HepG2 (cell line): ENCODE data around the gene SLC13A3. TPM values are rescaled to one million over a fixed set of nuclear protein-coding genes. Genes with fewer than 3 reads are reported as not detected.

Experiments used
- ATAC-seq: fragments of 200-7000 bp; cut with Tn5 transposase; 3 replicates; pipeline ENCODE4 v1.9.1; 2020; ENCODE audit warnings: mild to moderate bottlenecking, moderate library complexity
- BruUV-seq: library from RNA; stranded (reverse); fragments of 400-500 nt; replicated peaks from 2 replicates; lab custom pipeline; 2021; lab: Mats Ljungman, UMichigan
- CTCF ChIA-PET: fragments of 300-600 bp; formaldehyde crosslinking; extraction: SDS; loops from one replicate; lab custom pipeline; 2021; ENCODE audit warnings: low total read pairs, inconsistent platforms, low intra/inter-chr PET ratio; lab: Yijun Ruan, JAX
- POLR2A ChIA-PET: fragments of 350-600 bp; sonication (Branson Sonifier 250); formaldehyde crosslinking; loops from one replicate; lab custom pipeline; 2020; ENCODE audit warnings: antibody characterized with exemption, inconsistent platforms; lab: Yijun Ruan, JAX
- DNase-seq: peaks from one replicate; pipeline ENCODE4 v3.0.0-alpha.2; 2015; ENCODE audit warnings: low spot score
- FAIRE-seq: peaks from 3 replicates; lab custom pipeline; 2011; peaks lifted over from hg19 to GRCh38; lab: Jason Lieb, UNC
- H2AFZ ChIP-seq: one replicate; pipeline ENCODE4 v1.6.1; 2011; ENCODE audit warnings: low read length, inconsistent platforms
- H3K27ac ChIP-seq: fragments of 300-600 bp; 3 replicates; pipeline ENCODE4 v1.8.0; 2011; ENCODE audit warnings: mixed run types, mild to moderate bottlenecking, mixed read lengths, low read length, inconsistent platforms; ENCODE audit not compliant: insufficient read depth; ENCODE audit errors: extremely low read length
- H3K27me3 ChIP-seq, 2 experiments: fragments of 200-600 bp in 1 of 2; 2 replicates in 1 of 2; 3 replicates in 1 of 2; pipeline versions ENCODE4 v1.6.0 to v1.8.0; 2011; ENCODE audit warnings: low read length in 2 of 2, mild to moderate bottlenecking in 2 of 2, moderate library complexity in 2 of 2, inconsistent platforms in 1 of 2; ENCODE audit not compliant: insufficient read depth in 2 of 2, control insufficient read depth in 1 of 2
- H3K36me3 ChIP-seq, 2 experiments: fragments of 200-600 bp in 1 of 2; replicated peaks in 1 of 2; 2 replicates in 1 of 2; 3 replicates in 1 of 2; pipeline versions ENCODE4 v1.5.1 to v1.8.0; 2011; ENCODE audit warnings: low read length in 2 of 2, inconsistent platforms in 1 of 2; ENCODE audit not compliant: insufficient read depth in 2 of 2, control insufficient read depth in 1 of 2
- H3K4me1 ChIP-seq: 2 replicates; pipeline ENCODE4 v1.5.1; 2012; ENCODE audit warnings: low read length, inconsistent platforms; ENCODE audit not compliant: insufficient read depth
- H3K4me2 ChIP-seq: 2 replicates; pipeline ENCODE4 v1.6.0; 2011; ENCODE audit warnings: low read depth, low read length, inconsistent platforms
- H3K4me3 ChIP-seq, 3 experiments: fragments of 200-600 bp in 1 of 3; sonication (generic), shearing (Covaris generic) in 1 of 3; replicated peaks in 1 of 3; 2 replicates each; pipeline ENCODE4 v1.5.1; 2011 to 2016; ENCODE audit warnings: low read length in 3 of 3, inconsistent platforms in 2 of 3, low read depth in 2 of 3, mild to moderate bottlenecking in 2 of 3, control low read depth in 1 of 3, mixed read lengths in 1 of 3; ENCODE audit not compliant: insufficient read depth in 1 of 3
- H3K79me2 ChIP-seq: one replicate; pipeline ENCODE4 v1.6.1; 2011; ENCODE audit warnings: low read length, inconsistent platforms; ENCODE audit not compliant: insufficient read depth
- H3K9ac ChIP-seq: 2 replicates; pipeline ENCODE4 v1.6.0; 2011; ENCODE audit warnings: mild to moderate bottlenecking, low read depth, low read length, inconsistent platforms; ENCODE audit not compliant: insufficient read depth
- H3K9me3 ChIP-seq: 2 replicates; pipeline ENCODE4 v1.5.1; 2012; ENCODE audit warnings: mild to moderate bottlenecking, low read length
- H4K20me1 ChIP-seq: 2 replicates; pipeline ENCODE4 v1.6.0; 2011; ENCODE audit warnings: inconsistent platforms, mild to moderate bottlenecking, low read length, moderate library complexity; ENCODE audit not compliant: insufficient read depth
- DR1 ChIP-seq: sonication (generic); formaldehyde crosslinking; IDR thresholded peaks from 2 replicates; pipeline ENCODE4 v1.8.0; 2021; ENCODE audit warnings: mild to moderate bottlenecking, missing genetic modification reagents, inconsistent platforms
- EEA1 ChIP-seq: sonication (generic); formaldehyde crosslinking; IDR thresholded peaks from 2 replicates; pipeline ENCODE4 v1.5.1; 2020; ENCODE audit warnings: mild to moderate bottlenecking, missing genetic modification reagents, borderline replicate concordance
- ELF1 ChIP-seq: sonication (generic); formaldehyde crosslinking; IDR thresholded peaks from 2 replicates; pipeline ENCODE4 v1.4.0; 2020; ENCODE audit warnings: missing genetic modification reagents
- ELF4 ChIP-seq: sonication (generic); formaldehyde crosslinking; IDR thresholded peaks from 2 replicates; pipeline ENCODE4 v1.5.0; 2020; ENCODE audit warnings: missing genetic modification reagents, mild to moderate bottlenecking, moderate library complexity, borderline replicate concordance
- FUBP1 ChIP-seq: sonication (generic); formaldehyde crosslinking; IDR thresholded peaks from 2 replicates; pipeline ENCODE4 v1.5.1; 2020; ENCODE audit warnings: missing genetic modification reagents, mild to moderate bottlenecking, borderline replicate concordance
- GMEB2 ChIP-seq: IDR thresholded peaks from 2 replicates; pipeline ENCODE4 v1.6.1; 2016; ENCODE audit warnings: missing biosample characterization, missing genetic modification reagents, low read depth
- LCORL ChIP-seq, 2 experiments: fragments of 450-650 bp in 1 of 2; sonication (generic) in 1 of 2; formaldehyde crosslinking in 1 of 2; IDR thresholded peaks; 2 replicates each; pipeline versions ENCODE4 v1.5.0 to v1.6.1; 2017 to 2020; ENCODE audit warnings: antibody characterized with exemption in 1 of 2, missing genetic modification reagents in 1 of 2
- PCBP1 ChIP-seq: fragments of 200-400 bp; formaldehyde crosslinking; IDR thresholded peaks from 2 replicates; pipeline ENCODE4 v1.6.1; 2017; ENCODE audit warnings: mild to moderate bottlenecking, low read depth, low read length, borderline replicate concordance
- RARA ChIP-seq: IDR thresholded peaks from 2 replicates; pipeline ENCODE4 v1.6.1; 2016; ENCODE audit warnings: missing genetic modification reagents, missing compliant biosample characterization
- REPIN1 ChIP-seq: sonication (generic); formaldehyde crosslinking; IDR thresholded peaks from 2 replicates; pipeline ENCODE4 v1.8.0; 2022; ENCODE audit warnings: missing genetic modification reagents, low read depth, mild to moderate bottlenecking, borderline replicate concordance
- UBTF ChIP-seq: sonication (generic); formaldehyde crosslinking; IDR thresholded peaks from 2 replicates; pipeline ENCODE4 v1.4.0; 2020; ENCODE audit warnings: mild to moderate bottlenecking, missing genetic modification reagents
- ZBTB2 ChIP-seq: sonication (generic); formaldehyde crosslinking; IDR thresholded peaks from 2 replicates; pipeline ENCODE4 v1.8.0; 2022; ENCODE audit warnings: low read depth, missing genetic modification reagents
- ZNF850 ChIP-seq: sonication (generic); formaldehyde crosslinking; conservative IDR thresholded peaks from 2 replicates; pipeline ENCODE4 v1.9.0; 2021; ENCODE audit warnings: mild to moderate bottlenecking, missing genetic modification reagents
- WGBS: methylation state at CpG from one replicate; pipeline ENCODE4 v1.1.6; 2017; ENCODE audit warnings: low lambda C conversion rate; 5-methylcytosine and 5-hydroxymethylcytosine counted together
- in situ Hi-C: cut with HindIII; loops from 2 replicates; pipeline ENCODE4 v1.10.0; 2017; ENCODE audit warnings: low pct_unique_long_range_greater_than_20kb; ENCODE audit not compliant: extremely low pct_ligation_motif_present
- intact Hi-C: fragments of 100-400 bp; cut with micrococcal nuclease; formaldehyde crosslinking; loops from one replicate; pipeline ENCODE4 v1.10.0; 2022; ENCODE audit not compliant: unreplicated experiment
- polyA plus RNA-seq, 8 experiments: library from polyadenylated mRNA; depleted of rRNA in 3 of 8; stranded (reverse) in 7 of 8; unstranded in 1 of 8; fragments of >200 nt; fragmentation: Illumina TruSeq in 4 of 8; extraction: Trizol in 4 of 8; gene quantifications; 2 replicates each; pipeline versions ENCODE4 v1.2.1 to v1.2.3, GENCODE V29; 2011 to 2016; ENCODE audit warnings: low read depth in 4 of 8, missing spikeins in 1 of 8, mixed read lengths in 1 of 8; ENCODE audit not compliant: insufficient read depth in 1 of 8
- total RNA-seq, 5 experiments: library from RNA; depleted of rRNA; stranded (reverse); fragments of >200 nt; fragmentation: Illumina TruSeq; extraction: Trizol; gene quantifications; 2 replicates each; pipeline ENCODE4 v1.2.3, GENCODE V29; 2016; ENCODE audit warnings: low read depth in 1 of 5

Gene SLC13A3
- total and polyA plus RNA-seq, 2 of the 13 experiments (the other 11 are each of a cell fraction or from before 2014, with no cell fraction given) = 66.5 to 76.0 TPM

- FAIRE-seq (no peak), DNase-seq (peak; percentile 79), ATAC-seq (peak; percentile 77)
- 10% methylated on average over 10 of the region's 10 CpGs for WGBS
- Histone ChIP-seq H3K79me2 (no peaks in the 10 kb centered on the region), H4K20me1 (no peaks in the 10 kb centered on the region), H3K9me3 (no peaks in the 10 kb centered on the region), H3K27ac (peak overlapping the region; percentile 32), H3K27me3 (no peaks in the 10 kb centered on the region), H3K36me3 (peaks cover 2 to 3% of the 10 kb centered on the region in 2 experiments; a peak in 3 of 5 replicates), H2AFZ (peak overlapping the region; percentile 85), H3K4me2 (peak overlapping the region; percentile 90), H3K9ac (no peak overlapping the region; the same call in 1 of the 2 replicates), H3K4me3 (peak overlapping the region in 1 of 3 experiments; percentile 62; a peak in 4 of 6 replicates), H3K4me1 (peaks cover 36% of the 10 kb centered on the region)
- BruUV-seq = no TSS peak
- ChIA-PET CTCF (no interaction called here), POLR2A (interaction anchor here (0.9 to 2.7 kb wide), 9 partner anchors 10 to 140 kb away, joined by 3 to 15 read pairs (median 4); no protein-coding TSS in a partner anchor)
- intact Hi-C loops = no loop called here
- in situ Hi-C loops = loop anchor here (5.0 kb wide), 1 partner anchor 69 kb away; no protein-coding TSS in a partner anchor
- 0 out of 2 replicates have a peak, but pooled peaks have one; percentile 76 for TF ChIP-seq ZNF850 (CRISPR knock-in tag)
- TF ChIP-seq GMEB2 (CRISPR knock-in tag) = no peak
- 0 out of 2 replicates have a peak, but pooled peaks have one; percentile 19 for TF ChIP-seq ELF1 (CRISPR knock-in tag)
- TF ChIP-seq REPIN1 (CRISPR knock-in tag) = no peak
- TF ChIP-seq FUBP1 (CRISPR knock-in tag) = no peak
- peak; percentile 48; the same call in 1 of the 2 replicates for TF ChIP-seq RARA (CRISPR knock-in tag)
- no peak for TF ChIP-seq DR1 (CRISPR knock-in tag)
- peak; percentile 79 for TF ChIP-seq UBTF (CRISPR knock-in tag)
- no peak for TF ChIP-seq EEA1 (CRISPR knock-in tag)
- TF ChIP-seq ZBTB2 (CRISPR knock-in tag) = no peak
- TF ChIP-seq PCBP1 = no peak
- no peak for TF ChIP-seq ELF4 (CRISPR knock-in tag)
- no peak for TF ChIP-seq LCORL (IDR thresholded peaks at IDR 0.05)
- peak; percentile 65 for TF ChIP-seq LCORL (CRISPR knock-in tag; IDR thresholded peaks at IDR 0.05)
Observed at GRCh38 chr20:46568570-46569129, 82.6 kb downstream of the SLC13A3 start.
